ENCODE data around the gene GNLY. TPM values are rescaled to one million over a fixed set of nuclear protein-coding genes. Genes with fewer than 3 reads are reported as not detected.

GNLY gene
- total and polyA plus RNA-seq, 2 of the 4 experiments (the other 2 are of a cell fraction) = not detected

GRCh38 chr2:85746321-85747004 is 52.3 kb downstream of the GNLY start:
- no peak overlapping the region for H3K23ac ChIP-seq (ENCODE audit: low read depth, low read length)
- no peak overlapping the region for H3K4me3 ChIP-seq (ENCODE audit: insufficient read depth, low read depth, low read length)
- ChIA-PET POLR2A (ENCODE audit: unreplicated experiment) (no interaction called here), CTCF (interaction anchor here (1.2 kb wide), 1 partner anchor 334 kb away, joined by 3 read pairs; no protein-coding TSS in a partner anchor)
- DNase-seq (no peak), ATAC-seq (ENCODE audit: low read depth) (no peak)
- in situ Hi-C loops (cut with MboI; ENCODE audit: low sequenced_read_pairs) = no loop called here
- peaks cover 44% of the 10 kb centered on the region for H3K4me1 ChIP-seq (ENCODE audit: control insufficient read depth, insufficient read depth, low read length)
- peak overlapping the region; percentile 35; the same call in 1 of the 2 replicates for H4K91ac ChIP-seq (ENCODE audit: insufficient read depth, low read depth, low read length)
- peak overlapping the region; percentile 73; the same call in 1 of the 2 replicates for H2AK5ac ChIP-seq (ENCODE audit: low read depth, low read length)
- no peaks in the 10 kb centered on the region for H3K9me3 ChIP-seq (ENCODE audit: control insufficient read depth, insufficient read depth, low read length)
- dilution Hi-C loops (cut with HindIII; ENCODE audit: low sequenced_read_pairs, unreplicated experiment) = no loop called here
- no peaks in the 10 kb centered on the region for H3K79me1 ChIP-seq (ENCODE audit: low read depth in 1 of 2, low read length in 2 of 2)
- no peak overlapping the region for H3K27ac ChIP-seq (ENCODE audit: insufficient read depth, low read length)
- H2AFZ ChIP-seq (replicated peaks; ENCODE audit: low read length, poor library complexity) = no peak overlapping the region
- no peak for TF ChIP-seq RAD21 (IDR thresholded peaks at IDR 0.05; ENCODE audit: low read length)
- TF ChIP-seq ELK1 (IDR thresholded peaks at IDR 0.05; ENCODE audit: borderline replicate concordance, low read depth, low read length) = no peak
- TF ChIP-seq FOS (IDR thresholded peaks at IDR 0.05; ENCODE audit: low read depth, low read length) = no peak
- TF ChIP-seq RCOR1 (IDR thresholded peaks at IDR 0.05; ENCODE audit: insufficient replicate concordance, low read length) = no peak
- TF ChIP-seq MAFK (IDR thresholded peaks at IDR 0.05; ENCODE audit: low read depth, low read length) = no peak
- peaks cover 10% of the 10 kb centered on the region for H4K20me1 ChIP-seq (ENCODE audit: insufficient read depth, low read length)
- H2BK20ac ChIP-seq (ENCODE audit: low read depth, low read length) = no peak overlapping the region
- no peaks in the 10 kb centered on the region for H3K36me3 ChIP-seq (ENCODE audit: control insufficient read depth, insufficient read depth, low read length)
- H3K9me1 ChIP-seq (ENCODE audit: insufficient read depth, low read length) = peaks cover 26% of the 10 kb centered on the region
- BruUV-seq (replicated peaks) = no TSS peak
- H3K4ac ChIP-seq (ENCODE audit: low read depth, low read length) = peak overlapping the region; percentile 13; the same call in 1 of the 2 replicates
- no peak overlapping the region for H3K18ac ChIP-seq (ENCODE audit: low read depth, low read length)
- H2BK5ac ChIP-seq (ENCODE audit: low read depth, low read length, poor library complexity, severe bottlenecking) = no peak overlapping the region
- H3K14ac ChIP-seq (replicated peaks; ENCODE audit: low read depth, low read length) = no peak overlapping the region
- no peak overlapping the region for H3K4me2 ChIP-seq (ENCODE audit: low read depth, low read length)
- no peaks in the 10 kb centered on the region for H3K27me3 ChIP-seq (ENCODE audit: control insufficient read depth, insufficient read depth, low read length)
- no peak overlapping the region for H4K5ac ChIP-seq (ENCODE audit: low read depth, low read length)
- H4K8ac ChIP-seq (ENCODE audit: low read depth in 2 of 2, low read length in 2 of 2) = no peak overlapping the region
- H2AK9ac ChIP-seq (replicated peaks; ENCODE audit: low read depth, low read length, poor library complexity) = no peak overlapping the region
- no peak overlapping the region for H3K56ac ChIP-seq (ENCODE audit: extremely low read depth, insufficient read depth, low read length)
- intact Hi-C loops (cut with micrococcal nuclease) = no loop called here
- H3K9ac ChIP-seq (ENCODE audit: low read depth, low read length) = no peak overlapping the region
- peak overlapping the region; percentile 41; the same call in 1 of the 2 replicates for H2BK120ac ChIP-seq (ENCODE audit: low read depth, low read length)
- 0 out of 3 replicates have a peak overlapping the region, but pooled peaks have one; percentile 8 for H2BK15ac ChIP-seq (ENCODE audit: low read depth, low read length)
- WGBS, 2 experiments (ENCODE audit: extremely low coverage in 2 of 2, insufficient read length in 1 of 2) = no CpG with 5 or more reads among the region's 8 CpGs

Data from IMR-90 (cell line).